HG02981 (cell line): ENCODE data around the gene SFT2D2.

Source experiments
- ATAC-seq: cut with Tn5 transposase; IDR thresholded peaks from one replicate; pipeline ENCODE4 v1.9.1; 2021; ENCODE audit warnings: mild to moderate bottlenecking, moderate library complexity; ENCODE audit not compliant: unreplicated experiment

The SFT2D2 gene

GRCh38 chr1:168301664-168302320 lies 76.0 kb downstream of the SFT2D2 start:
- ATAC-seq = no peak
